Transverse colon (tissue), 4 donors: Measurements from ENCODE around the gene GABRB2. TPM values are rescaled to one million over a fixed set of nuclear protein-coding genes. Genes with fewer than 3 reads are reported as not detected.
"Not testable (repeated sequence)": the region's sequence is repeated elsewhere in the genome, so short reads cannot be mapped to it uniquely, and the experiment has no call there.

ENCODE experiments used
- DNase-seq: peaks from one replicate; pipeline ENCODE4 v3.0.0-alpha.2; 2019
- H3K27ac ChIP-seq, 4 donors: fragments of 200-600 bp; sonication (generic); 2 replicates each; pipeline ENCODE4 v1.5.1; 2016 to 2018; ENCODE audit warnings: inconsistent platforms in 4 of 4
- H3K27me3 ChIP-seq: fragments of 200-600 bp; sonication (generic); 2 replicates; pipeline ENCODE4 v1.5.1; 2017; ENCODE audit warnings: inconsistent platforms
- H3K36me3 ChIP-seq, 4 donors: fragments of 200-600 bp; sonication (generic); 2 replicates each; pipeline ENCODE4 v1.5.1; 2017 to 2019; ENCODE audit warnings: inconsistent platforms in 4 of 4
- H3K4me1 ChIP-seq, 4 donors: fragments of 200-600 bp; sonication (generic); 2 replicates each; pipeline ENCODE4 v1.5.1; 2017 to 2020; ENCODE audit warnings: inconsistent platforms in 4 of 4
- H3K4me3 ChIP-seq, 4 donors: fragments of 200-600 bp; sonication (generic); 1 replicate in 1 of 4; 2 replicates in 3 of 4; pipeline versions ENCODE4 v1.5.1 to v1.6.1; 2017 to 2019; ENCODE audit warnings: inconsistent platforms in 4 of 4
- H3K9me3 ChIP-seq, 2 donors: fragments of 200-600 bp; sonication (generic); 2 replicates each; pipeline ENCODE4 v1.5.1; 2017 to 2019; ENCODE audit warnings: inconsistent platforms in 2 of 2
- EP300 ChIP-seq: sonication (generic); formaldehyde crosslinking; IDR thresholded peaks from one replicate; pipeline ENCODE4 v1.6.1; 2017; ENCODE audit warnings: antibody characterized with exemption, low read depth
- POLR2A ChIP-seq: fragments of 450-650 bp; IDR thresholded peaks from one replicate; pipeline ENCODE4 v1.6.1; 2016; ENCODE audit warnings: antibody characterized with exemption, mild to moderate bottlenecking, moderate library complexity
- POLR2AphosphoS5 ChIP-seq, 3 donors: sonication (generic); formaldehyde crosslinking; IDR thresholded peaks; one replicate each; pipeline ENCODE4 v1.6.1; 2016; ENCODE audit warnings: antibody characterized with exemption in 3 of 3
- WGBS, 2 donors: methylation state at CpG; one replicate each; pipeline ENCODE4 v1.1.5; 2018; ENCODE audit warnings: low coverage in 1 of 2; 5-methylcytosine and 5-hydroxymethylcytosine counted together
- in situ Hi-C, 4 donors: fragments of 200-750 bp; cut with MboI; loops; one replicate each; pipeline versions ENCODE4 v1.15.0 to v1.15.1; 2017; ENCODE audit warnings: low sequenced_read_pairs in 3 of 4, low pct_ligation_motif_present in 1 of 4, low pct_unique_long_range_greater_than_20kb in 1 of 4
- intact Hi-C: fragments of 100-400 bp; cut with DNase I; formaldehyde crosslinking; loops from one replicate; pipeline ENCODE4 v1.15.1; 2023; ENCODE audit warnings: low total_unique reads
- total RNA-seq, 4 donors: library from RNA; depleted of rRNA; stranded (reverse); fragments of >200 nt; gene quantifications; one replicate each; pipeline ENCODE4 v1.1.0, GENCODE V29; 2016
- TF ChIP-seq, protein P1 (sequence below), 5 experiments: fragments of 200-600 bp in 3 of 5; fragments of 450-650 bp in 2 of 5; sonication (generic) in 3 of 5; IDR thresholded peaks; 1 replicate in 2 of 5; 2 replicates in 3 of 5; pipeline ENCODE4 v1.5.1; 2016 to 2017; ENCODE audit warnings: antibody characterized with exemption in 5 of 5, inconsistent platforms in 3 of 5, mild to moderate bottlenecking in 2 of 5, moderate library complexity in 1 of 5

Gene GABRB2
- total RNA-seq, 4 donors from 2014 or later = 0.55 to 0.64 TPM; not detected in 2

DNA sequence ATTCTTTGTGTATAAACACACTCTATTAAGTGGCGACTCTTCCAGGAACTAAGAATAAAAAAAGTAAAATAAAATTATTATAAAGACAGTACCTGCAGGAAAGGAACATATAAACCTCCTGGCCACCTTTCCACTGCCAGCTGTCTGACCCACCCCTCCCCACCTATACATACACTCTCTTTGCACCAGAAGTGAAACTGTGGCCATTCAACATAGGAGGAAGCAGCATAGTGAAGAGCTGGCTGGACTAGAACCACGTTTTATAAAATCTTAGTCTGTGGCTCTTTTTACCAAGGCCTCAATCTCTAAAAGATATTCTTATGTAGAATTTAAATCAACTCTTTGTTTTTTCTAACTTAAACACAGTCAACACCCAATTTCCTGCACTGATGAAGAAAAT is 289.6 kb downstream of the GABRB2 start:
- in situ Hi-C loops = no loop called here
- Histone ChIP-seq H3K36me3 (no peaks in the 10 kb centered on the region), H3K27me3 (no peaks in the 10 kb centered on the region), H3K4me1 (no peaks in the 10 kb centered on the region), H3K9me3 (no peaks in the 10 kb centered on the region), H3K4me3 (no peak overlapping the region), H3K27ac (no peak overlapping the region)
- WGBS, 2 donors = 52 to 57% methylated on average over 2 of the region's 2 CpGs
- TF ChIP-seq POLR2A (no peak), EP300 (no peak)
- TF ChIP-seq, protein P1, sequence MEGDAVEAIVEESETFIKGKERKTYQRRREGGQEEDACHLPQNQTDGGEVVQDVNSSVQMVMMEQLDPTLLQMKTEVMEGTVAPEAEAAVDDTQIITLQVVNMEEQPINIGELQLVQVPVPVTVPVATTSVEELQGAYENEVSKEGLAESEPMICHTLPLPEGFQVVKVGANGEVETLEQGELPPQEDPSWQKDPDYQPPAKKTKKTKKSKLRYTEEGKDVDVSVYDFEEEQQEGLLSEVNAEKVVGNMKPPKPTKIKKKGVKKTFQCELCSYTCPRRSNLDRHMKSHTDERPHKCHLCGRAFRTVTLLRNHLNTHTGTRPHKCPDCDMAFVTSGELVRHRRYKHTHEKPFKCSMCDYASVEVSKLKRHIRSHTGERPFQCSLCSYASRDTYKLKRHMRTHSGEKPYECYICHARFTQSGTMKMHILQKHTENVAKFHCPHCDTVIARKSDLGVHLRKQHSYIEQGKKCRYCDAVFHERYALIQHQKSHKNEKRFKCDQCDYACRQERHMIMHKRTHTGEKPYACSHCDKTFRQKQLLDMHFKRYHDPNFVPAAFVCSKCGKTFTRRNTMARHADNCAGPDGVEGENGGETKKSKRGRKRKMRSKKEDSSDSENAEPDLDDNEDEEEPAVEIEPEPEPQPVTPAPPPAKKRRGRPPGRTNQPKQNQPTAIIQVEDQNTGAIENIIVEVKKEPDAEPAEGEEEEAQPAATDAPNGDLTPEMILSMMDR (IDR thresholded peaks at IDR 0.05) = no peak
- intact Hi-C loops = no loop called here
- no peak for DNase-seq

DNA sequence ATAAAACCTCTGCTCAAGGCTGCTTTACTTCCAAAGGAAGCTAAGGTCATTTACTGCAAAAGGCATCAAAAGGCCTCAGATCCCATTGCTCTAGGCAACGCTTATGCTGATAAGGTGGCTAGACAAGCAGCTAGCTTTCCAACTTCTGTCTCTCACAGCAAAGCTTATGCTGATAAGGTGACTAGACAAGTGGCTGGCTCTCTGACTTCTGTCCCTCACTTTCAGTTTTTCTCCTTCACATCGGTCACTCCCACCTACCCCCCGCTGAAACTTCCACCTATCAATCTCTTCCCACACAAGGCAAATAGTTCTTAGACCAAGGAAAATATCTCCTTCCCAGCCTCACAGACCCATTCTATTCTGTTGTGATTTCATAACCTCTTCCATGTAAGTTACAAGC is 293.6 kb downstream of the GABRB2 start:
- intact Hi-C loops, H3K27ac ChIP-seq, H3K36me3 ChIP-seq, H3K9me3 ChIP-seq, H3K4me1 ChIP-seq, DNase-seq, in situ Hi-C loops, H3K4me3 ChIP-seq, H3K27me3 ChIP-seq: not testable (repeated sequence)
- WGBS, 2 donors = 90% methylated on average over 3 of the region's 3 CpGs

DNA sequence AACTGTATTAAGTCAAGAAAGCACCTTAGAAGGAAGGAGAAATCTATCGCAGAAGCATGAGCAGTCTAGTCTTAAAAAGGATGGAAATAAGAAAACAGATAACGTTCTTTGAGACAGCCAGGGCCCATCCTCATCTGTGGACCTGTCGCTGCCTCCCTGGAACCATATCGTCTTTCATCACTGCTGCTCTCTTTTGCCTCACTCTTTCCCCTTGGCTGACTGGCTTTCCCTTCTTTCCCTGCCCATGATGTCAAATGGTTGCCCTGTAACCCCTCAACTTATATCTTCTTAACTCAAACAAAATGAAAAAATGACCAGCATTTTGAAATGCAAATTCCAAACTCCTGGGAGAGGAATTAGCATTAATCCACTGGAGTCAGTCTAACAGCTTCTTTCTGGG is 299.8 kb downstream of the GABRB2 start:
- Histone ChIP-seq H3K27me3 (no peaks in the 10 kb centered on the region), H3K4me1 (no peaks in the 10 kb centered on the region), H3K4me3 (no peak overlapping the region), H3K36me3 (no peaks in the 10 kb centered on the region), H3K27ac (no peak overlapping the region), H3K9me3 (no peaks in the 10 kb centered on the region)
- WGBS, 2 donors = 77 to 84% methylated on average over 4 of the region's 4 CpGs
- intact Hi-C loops (no loop called here), in situ Hi-C loops (no loop called here)
- DNase-seq = no peak
- TF ChIP-seq EP300 (no peak), POLR2AphosphoS5 (IDR thresholded peaks at IDR 0.05) (no peak), POLR2A (no peak)
- TF ChIP-seq, protein P1 (IDR thresholded peaks at IDR 0.05) = no peak

DNA sequence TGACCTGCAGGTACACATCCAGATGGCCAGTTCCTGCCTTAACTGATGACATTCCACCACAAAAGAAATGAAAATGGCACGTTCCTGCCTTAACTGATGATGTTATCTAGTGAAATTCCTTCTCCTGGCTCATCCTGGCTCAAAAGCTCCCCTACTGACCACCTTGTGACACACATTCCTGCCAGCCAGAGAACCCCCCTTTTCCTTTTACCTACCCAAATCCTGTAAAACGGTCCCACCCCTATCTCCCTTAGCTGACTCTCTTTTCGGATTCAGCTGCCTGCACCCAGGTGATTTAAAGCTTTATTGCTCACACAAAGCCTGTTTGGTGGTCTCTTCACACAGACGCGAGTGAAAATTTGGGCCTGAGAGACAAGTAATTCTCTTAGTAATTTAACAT is 300.7 kb downstream of the GABRB2 start:
- H3K36me3 ChIP-seq, H3K27ac ChIP-seq, H3K4me1 ChIP-seq, intact Hi-C loops, H3K9me3 ChIP-seq, in situ Hi-C loops, H3K27me3 ChIP-seq, H3K4me3 ChIP-seq, DNase-seq: not testable (repeated sequence)
- 56 to 59% methylated on average over 4 to 5 of the region's 5 CpGs for WGBS, 2 donors

Other genes starting within 250 kb of the GABRB2 start
- gene GABRA6, start 139.0 kb upstream of the GABRB2 start, total RNA-seq = not detected